Keratinocyte (primary cell): Measurements from ENCODE around the gene PDE10A. TPM values are rescaled to one million over a fixed set of nuclear protein-coding genes. Genes with fewer than 3 reads are reported as not detected.

Source experiments
- DNase-seq: peaks from one replicate; pipeline ENCODE4 v3.0.0-alpha.2; 2011; ENCODE audit warnings: low read depth, missing footprints, low spot score
- FAIRE-seq: peaks from 2 replicates; lab custom pipeline; 2011; peaks lifted over from hg19 to GRCh38; lab: Jason Lieb, UNC
- H2AFZ ChIP-seq: 2 replicates; pipeline ENCODE4 v1.6.0; 2012; ENCODE audit warnings: low read length, control low read depth, inconsistent platforms; ENCODE audit not compliant: control insufficient read depth
- H3K27ac ChIP-seq: 2 replicates; pipeline ENCODE4 v1.5.1; 2011; ENCODE audit warnings: low read length; ENCODE audit not compliant: control insufficient read depth, insufficient read depth
- H3K27me3 ChIP-seq: 3 replicates; pipeline ENCODE4 v1.6.0; 2011; ENCODE audit warnings: low read length; ENCODE audit not compliant: control insufficient read depth, insufficient read depth; ENCODE audit errors: extremely low read depth
- H3K36me3 ChIP-seq, 2 experiments: 2 replicates in 1 of 2; 3 replicates in 1 of 2; pipeline ENCODE4 v1.5.1; 2011; ENCODE audit warnings: low read length in 2 of 2, mild to moderate bottlenecking in 1 of 2; ENCODE audit not compliant: control insufficient read depth in 2 of 2, insufficient read depth in 2 of 2; ENCODE audit errors: extremely low read depth in 1 of 2
- H3K4me1 ChIP-seq: 3 replicates; pipeline ENCODE4 v1.5.1; 2011; ENCODE audit warnings: low read length; ENCODE audit not compliant: control insufficient read depth, insufficient read depth; ENCODE audit errors: extremely low read depth
- H3K4me2 ChIP-seq: 3 replicates; pipeline ENCODE4 v1.6.0; 2011; ENCODE audit warnings: low read depth, low read length; ENCODE audit not compliant: control insufficient read depth, insufficient read depth; ENCODE audit errors: extremely low read depth
- H3K4me3 ChIP-seq, 3 experiments: fragments of 200-600 bp in 1 of 3; sonication (generic) in 1 of 3; 2 replicates in 2 of 3; 3 replicates in 1 of 3; pipeline ENCODE4 v1.5.1; 2011 to 2016; ENCODE audit warnings: low read length in 3 of 3, mild to moderate bottlenecking in 3 of 3, control low read depth in 2 of 3, inconsistent platforms in 1 of 3, low read depth in 1 of 3, mixed read lengths in 1 of 3, mixed run types in 1 of 3, moderate library complexity in 1 of 3; ENCODE audit not compliant: control insufficient read depth in 2 of 3, insufficient read depth in 2 of 3; ENCODE audit errors: extremely low read depth in 1 of 3
- H3K79me2 ChIP-seq: 2 replicates; pipeline ENCODE4 v1.6.0; 2012; ENCODE audit warnings: low read length; ENCODE audit not compliant: control insufficient read depth, insufficient read depth
- H3K9ac ChIP-seq: 3 replicates; pipeline ENCODE4 v1.6.0; 2011; ENCODE audit warnings: low read length; ENCODE audit not compliant: control insufficient read depth, insufficient read depth; ENCODE audit errors: extremely low read depth
- H3K9me1 ChIP-seq: 3 replicates; pipeline ENCODE4 v1.6.0; 2011; ENCODE audit warnings: low read length; ENCODE audit not compliant: control insufficient read depth, insufficient read depth; ENCODE audit errors: extremely low read depth
- H3K9me3 ChIP-seq: 2 replicates; pipeline ENCODE4 v1.5.1; 2012; ENCODE audit warnings: low read depth, low read length; ENCODE audit not compliant: control insufficient read depth
- H4K20me1 ChIP-seq: 3 replicates; pipeline ENCODE4 v1.6.0; 2011; ENCODE audit warnings: low read length; ENCODE audit not compliant: control insufficient read depth, insufficient read depth; ENCODE audit errors: extremely low read depth
- CTCF ChIP-seq, 3 experiments: IDR thresholded peaks in 1 of 3; conservative IDR thresholded peaks in 1 of 3; optimal IDR thresholded peaks in 1 of 3; 2 replicates in 2 of 3; 3 replicates in 1 of 3; pipeline versions ENCODE3 to v1.5.1; 2011; ENCODE audit warnings: low read length in 3 of 3, mild to moderate bottlenecking in 3 of 3, moderate library complexity in 2 of 3, control low read depth in 1 of 3, inconsistent platforms in 1 of 3; ENCODE audit not compliant: insufficient read depth in 2 of 3; ENCODE audit errors: extremely low read depth in 1 of 3
- EZH2 ChIP-seq: IDR thresholded peaks from one replicate; pipeline ENCODE4 v1.6.1; 2012; ENCODE audit warnings: inconsistent platforms, mild to moderate bottlenecking, low read length, moderate library complexity
- dilution Hi-C: fragments of 300-500 bp; cut with MboI; formaldehyde crosslinking; loops from one replicate; pipeline ENCODE4 v1.7.0; 2020; ENCODE audit warnings: low sequenced_read_pairs; ENCODE audit not compliant: extremely low pct_ligation_motif_present
- polyA plus RNA-seq, 5 experiments: library from polyadenylated mRNA; depleted of rRNA in 3 of 5; stranded (reverse) in 3 of 5; stranded (forward) in 1 of 5; unstranded in 1 of 5; fragments of >200 nt; gene quantifications; 1 replicate in 1 of 5; 2 replicates in 3 of 5; 3 replicates in 1 of 5; pipeline versions ENCODE4 v1.2.1 to v1.2.3, GENCODE V29; 2011 to 2012; ENCODE audit warnings: missing spikeins in 2 of 5, low read depth in 1 of 5, low replicate concordance in 1 of 5

Gene PDE10A
- polyA plus RNA-seq, 1 donor (not counting 4 experiments of a cell fraction or from before 2014, with no cell fraction given), result not detected

DNA sequence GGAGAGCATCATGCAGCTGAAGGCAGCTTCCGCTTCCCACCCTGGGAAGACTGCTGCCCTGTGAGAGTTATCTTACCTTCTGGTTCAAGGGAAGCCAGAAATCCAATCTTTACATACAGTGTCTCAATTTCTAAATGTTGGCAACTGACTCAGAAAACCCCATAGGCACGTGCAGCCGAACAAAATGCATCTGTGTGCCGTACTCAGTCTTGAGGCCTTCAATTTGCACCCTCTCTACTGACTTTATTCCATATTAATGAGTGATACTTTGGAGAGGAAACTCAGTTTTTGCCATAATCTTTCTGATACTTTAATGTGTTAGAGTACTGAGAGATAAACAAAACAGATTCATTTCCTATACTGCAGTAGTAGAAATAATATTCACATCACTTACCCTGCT, 181.1 kb downstream of the PDE10A start:
- H3K27me3 ChIP-seq, result no peaks in the 10 kb centered on the region
- no peak overlapping the region for H3K9ac ChIP-seq
- H3K4me1 ChIP-seq, result no peaks in the 10 kb centered on the region
- H2AFZ ChIP-seq, result no peak overlapping the region
- dilution Hi-C loops, result no loop called here
- TF ChIP-seq EZH2 (no peak), CTCF (optimal IDR thresholded peaks at IDR 0.05 in 1 of 3, IDR thresholded peaks at IDR 0.05 in 1 of 3, conservative IDR thresholded peaks at IDR 0.05 in 1 of 3; ENCODE audit: extremely low read depth in 1 of 3, insufficient read depth in 2 of 3, low read length in 3 of 3) (no peak)
- no peak overlapping the region for H3K4me2 ChIP-seq
- no peak overlapping the region for H3K4me3 ChIP-seq
- peaks cover 5% of the 10 kb centered on the region for H3K9me3 ChIP-seq
- no peak for DNase-seq
- no peaks in the 10 kb centered on the region for H3K79me2 ChIP-seq
- no peak overlapping the region for H3K27ac ChIP-seq
- no peak for FAIRE-seq
- no peaks in the 10 kb centered on the region for H3K9me1 ChIP-seq
- no peaks in the 10 kb centered on the region for H4K20me1 ChIP-seq
- H3K36me3 ChIP-seq, result no peaks in the 10 kb centered on the region

- H3K27me3 ChIP-seq, result no peaks in the 10 kb centered on the region
- no peak overlapping the region for H2AFZ ChIP-seq
- H3K27ac ChIP-seq, result no peak overlapping the region
- H3K9ac ChIP-seq, result no peak overlapping the region
- DNase-seq (no peak), FAIRE-seq (no peak)
- H3K36me3 ChIP-seq, result no peaks in the 10 kb centered on the region
- no peaks in the 10 kb centered on the region for H3K4me1 ChIP-seq
- TF ChIP-seq EZH2 (no peak), CTCF (optimal IDR thresholded peaks at IDR 0.05 in 1 of 3, IDR thresholded peaks at IDR 0.05 in 1 of 3, conservative IDR thresholded peaks at IDR 0.05 in 1 of 3; ENCODE audit: extremely low read depth in 1 of 3, insufficient read depth in 2 of 3, low read length in 3 of 3) (no peak)
- H4K20me1 ChIP-seq, result no peaks in the 10 kb centered on the region
- H3K79me2 ChIP-seq, result no peaks in the 10 kb centered on the region
- H3K4me2 ChIP-seq, result no peak overlapping the region
- no peaks in the 10 kb centered on the region for H3K9me1 ChIP-seq
- dilution Hi-C loops, result no loop called here
- peaks cover 5% of the 10 kb centered on the region for H3K9me3 ChIP-seq
- no peak overlapping the region for H3K4me3 ChIP-seq
Measured at GRCh38 chr6:165480916-165481315, 182.1 kb downstream of the PDE10A start.
